Lower leg skin (tissue), 4 donors: ENCODE measurements around the gene MCTP1. TPM values are rescaled to one million over a fixed set of nuclear protein-coding genes. Genes with fewer than 3 reads are reported as not detected.
"Not testable (repeated sequence)": the region's sequence is repeated elsewhere in the genome, so short reads cannot be mapped to it uniquely, and the experiment has no call there.

Experiments
- DNase-seq, 2 donors: peaks; one replicate each; pipeline ENCODE4 v3.0.0-alpha.2; 2019; ENCODE audit warnings: low spot score in 2 of 2
- H3K4me3 ChIP-seq: fragments of 200-600 bp; sonication (generic); 2 replicates; pipeline ENCODE4 v1.5.1; 2017; ENCODE audit warnings: mild to moderate bottlenecking, low read depth; ENCODE audit not compliant: poor library complexity, severe bottlenecking
- CTCF ChIP-seq, 3 donors: fragments of 450-650 bp; IDR thresholded peaks; one replicate each; pipeline ENCODE4 v1.5.1; 2016; ENCODE audit warnings: antibody characterized with exemption in 3 of 3, mild to moderate bottlenecking in 3 of 3, moderate library complexity in 2 of 3
- POLR2A ChIP-seq, 2 donors: fragments of 450-650 bp; IDR thresholded peaks; one replicate each; pipeline ENCODE4 v1.6.1; 2016 to 2017; ENCODE audit warnings: antibody characterized with exemption in 2 of 2, mild to moderate bottlenecking in 1 of 2, moderate library complexity in 1 of 2
- WGBS, 2 donors: methylation state at CpG; one replicate each; pipeline ENCODE4 v1.1.5; 2018; 5-methylcytosine and 5-hydroxymethylcytosine counted together
- intact Hi-C: fragments of 100-400 bp; cut with DNase I; formaldehyde crosslinking; loops from one replicate; pipeline ENCODE4 v1.15.0; 2023; ENCODE audit warnings: low total_unique reads
- total RNA-seq, 4 donors: library from RNA; depleted of rRNA; stranded (reverse); fragments of >200 nt; gene quantifications; one replicate each; pipeline ENCODE4 v1.1.0, GENCODE V29; 2016

MCTP1 gene
- total RNA-seq, 4 donors from 2014 or later, result 6.3 to 36.5 (median 9.8) TPM

DNA sequence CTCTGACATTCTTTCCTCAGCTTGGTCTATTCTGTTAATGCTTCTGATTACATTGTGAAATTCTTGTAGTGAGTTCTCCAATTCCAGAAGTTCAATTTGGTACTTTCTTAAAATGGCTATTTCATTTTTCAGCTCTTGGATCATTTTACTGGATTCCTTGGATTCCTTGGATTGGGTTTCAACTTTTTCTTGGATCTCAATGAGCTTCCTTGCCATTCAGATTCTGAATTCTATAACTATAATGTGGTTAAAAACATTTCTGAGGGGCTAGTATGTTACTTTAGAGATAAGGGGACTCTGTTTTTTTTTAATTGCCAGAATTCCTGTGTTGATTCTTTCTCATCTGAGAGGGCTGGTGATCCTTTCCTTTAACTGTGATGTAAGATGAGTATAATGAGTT, 136.4 kb downstream of the MCTP1 start:
- TF ChIP-seq CTCF (IDR thresholded peaks at IDR 0.05) (no peak), POLR2A (IDR thresholded peaks at IDR 0.05) (no peak)
- DNase-seq, result no peak
- H3K4me3 ChIP-seq, result no peak overlapping the region
- intact Hi-C loops, result no loop called here

GRCh38 chr5:95143858-95144257, 141.0 kb downstream of the MCTP1 start:
- intact Hi-C loops, H3K4me3 ChIP-seq, DNase-seq: not testable (repeated sequence)
- WGBS, 2 donors, result 88 to 89% methylated on average over 2 of the region's 2 CpGs

DNA sequence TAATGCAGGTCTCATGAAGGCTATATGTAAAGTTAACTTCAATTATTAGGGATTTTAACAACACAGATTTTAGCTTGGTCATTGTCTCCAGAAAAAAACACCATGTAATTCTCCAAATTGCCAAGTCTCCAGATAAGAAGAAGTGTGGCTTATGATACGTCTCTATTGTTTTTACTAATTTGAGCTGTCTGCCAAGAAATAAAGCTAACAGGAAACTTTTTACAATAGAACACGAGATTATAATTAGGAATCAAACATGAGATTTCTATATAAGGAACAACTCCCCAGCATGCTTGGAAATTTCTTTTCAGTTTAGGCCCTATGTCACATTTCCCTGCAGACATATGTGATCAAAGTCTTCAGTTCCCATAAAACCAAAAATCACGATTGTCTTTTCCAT, 142.7 kb downstream of the MCTP1 start:
- 48% methylated on average over 3 of the region's 3 CpGs for WGBS, 2 donors
- H3K4me3 ChIP-seq, result no peak overlapping the region
- no peak for DNase-seq
- intact Hi-C loops, result no loop called here
- TF ChIP-seq POLR2A (IDR thresholded peaks at IDR 0.05) (no peak), CTCF (IDR thresholded peaks at IDR 0.05) (no peak)

DNA sequence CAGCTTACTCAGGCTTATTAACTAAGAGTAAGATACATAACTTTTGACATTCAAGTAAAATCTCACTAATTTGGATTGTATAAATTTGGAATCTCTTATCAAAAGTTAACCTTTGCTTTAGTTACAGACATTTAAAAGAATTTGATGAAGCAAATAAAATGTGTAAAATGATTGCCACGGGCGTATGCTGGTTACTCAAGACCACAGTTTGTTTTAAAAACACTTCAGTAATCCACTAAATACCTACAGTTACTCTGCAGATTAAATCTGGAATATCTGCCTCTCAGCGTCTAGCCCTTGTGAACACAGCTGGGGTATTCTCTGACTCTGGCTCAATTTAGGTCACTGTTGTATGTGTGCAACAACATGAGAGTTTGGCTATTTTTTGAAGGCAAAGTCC, 143.8 kb downstream of the MCTP1 start:
- TF ChIP-seq POLR2A (IDR thresholded peaks at IDR 0.05) (no peak), CTCF (IDR thresholded peaks at IDR 0.05) (no peak)
- no peak for DNase-seq
- H3K4me3 ChIP-seq, result no peak overlapping the region
- 85 to 87% methylated on average over 3 of the region's 3 CpGs for WGBS, 2 donors
- intact Hi-C loops, result no loop called here

GRCh38 chr5:95134326-95134725, 150.6 kb downstream of the MCTP1 start:
- intact Hi-C loops, result no loop called here
- no peak overlapping the region for H3K4me3 ChIP-seq
- TF ChIP-seq POLR2A (IDR thresholded peaks at IDR 0.05) (no peak), CTCF (IDR thresholded peaks at IDR 0.05) (no peak)
- 67 to 83% methylated on average over 3 of the region's 3 CpGs for whole genome bisulfite sequencing, 2 donors
- DNase-seq, result no peak

DNA sequence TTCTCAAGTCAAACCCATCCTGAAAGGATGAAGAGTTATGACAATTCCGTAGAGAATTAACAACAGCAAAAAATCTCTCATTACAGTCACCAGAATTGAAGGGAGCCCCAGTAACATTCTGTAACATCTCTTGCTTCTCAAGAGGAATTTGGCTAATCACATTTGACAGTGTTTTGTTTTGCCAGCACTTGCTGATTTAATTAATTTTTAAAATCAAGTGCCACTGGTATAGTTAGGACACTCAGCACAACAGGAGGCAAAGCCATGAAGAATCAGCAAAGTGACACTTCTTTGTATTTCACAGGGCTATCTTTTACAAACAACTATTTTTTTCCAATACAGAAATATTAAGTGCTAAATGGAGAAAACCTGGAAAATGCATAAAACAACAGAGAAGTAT, 152.8 kb downstream of the MCTP1 start:
- intact Hi-C loops, result no loop called here
- H3K4me3 ChIP-seq, result no peak overlapping the region
- no peak for TF ChIP-seq POLR2A (IDR thresholded peaks at IDR 0.05)
- TF ChIP-seq CTCF (IDR thresholded peaks at IDR 0.05), result no peak
- WGBS, 2 donors, result 75 to 85% methylated on average over 1 of the region's 1 CpG
- DNase-seq, result no peak
